ENCODE results near the gene C1QTNF7.

Gene C1QTNF7

GRCh38 chr4:15413010-15413622 is 14.7 kb upstream of the C1QTNF7 start:
- no peak overlapping the region for H3K4me3 ChIP-seq (ENCODE audit: low read length in 2 of 2)
- no peak overlapping the region for H2BK120ac ChIP-seq (ENCODE audit: low read depth, low read length)
- no peaks in the 10 kb centered on the region for H3K79me1 ChIP-seq (ENCODE audit: low read depth, low read length)
- DNase-seq (ENCODE audit: low spot score) = no peak
- H2BK12ac ChIP-seq (ENCODE audit: low read length) = no peak overlapping the region
- no peak overlapping the region for H4K8ac ChIP-seq (ENCODE audit: low read depth, low read length)
- H3K4me1 ChIP-seq (ENCODE audit: control insufficient read depth in 2 of 2, insufficient read depth in 1 of 2, low read depth in 1 of 2, low read length in 2 of 2) = peaks cover 0 to 4% of the 10 kb centered on the region in 2 donors
- no peak overlapping the region for H4K91ac ChIP-seq (ENCODE audit: low read depth, low read length, poor library complexity)
- no peak overlapping the region for H2AFZ ChIP-seq (ENCODE audit: low read length)
- no peak overlapping the region for H3K4ac ChIP-seq (ENCODE audit: low read length)
- no peak overlapping the region for H2BK15ac ChIP-seq (ENCODE audit: low read length)
- no peaks in the 10 kb centered on the region for H3K9me3 ChIP-seq (replicated peaks in 1 of 2; ENCODE audit: control insufficient read depth in 2 of 2, insufficient read depth in 1 of 2, low read depth in 1 of 2, low read length in 2 of 2)
- no peak overlapping the region for H2BK5ac ChIP-seq (ENCODE audit: low read length)
- WGBS, 2 donors (ENCODE audit: extremely low coverage in 2 of 2, insufficient read length in 2 of 2, insufficient replicate concordance in 1 of 2) = no CpG with 5 or more reads among the region's 6 CpGs
- no peak overlapping the region for H3K27ac ChIP-seq (replicated peaks; ENCODE audit: low read length)
- no peaks in the 10 kb centered on the region for H3K36me3 ChIP-seq (replicated peaks in 1 of 2; ENCODE audit: control insufficient read depth in 2 of 2, insufficient read depth in 2 of 2, low read length in 2 of 2)
- no peak overlapping the region for H3K23ac ChIP-seq (ENCODE audit: low read depth, low read length, poor library complexity)
- H2AK5ac ChIP-seq (ENCODE audit: low read depth, low read length) = no peak overlapping the region
- no peak overlapping the region for H3K14ac ChIP-seq (ENCODE audit: low read length)
- H3K18ac ChIP-seq (ENCODE audit: low read length) = no peak overlapping the region
- no peak overlapping the region for H3K4me2 ChIP-seq (ENCODE audit: insufficient read depth, low read length, poor library complexity, severe bottlenecking)
- H3K27me3 ChIP-seq (ENCODE audit: control insufficient read depth in 3 of 3, insufficient read depth in 3 of 3, low read depth in 1 of 3, low read length in 3 of 3) = no peaks in the 10 kb centered on the region
- H3K9ac ChIP-seq (ENCODE audit: low read depth, low read length, poor library complexity) = no peak overlapping the region

GRCh38 chr4:15413623-15414019 is 14.2 kb upstream of the C1QTNF7 start:
- no peak overlapping the region for H2BK15ac ChIP-seq (ENCODE audit: low read length)
- no peak for DNase-seq (ENCODE audit: low spot score)
- H3K79me1 ChIP-seq (ENCODE audit: low read depth, low read length) = no peaks in the 10 kb centered on the region
- H2AFZ ChIP-seq (ENCODE audit: low read length) = no peak overlapping the region
- H3K14ac ChIP-seq (ENCODE audit: low read length) = no peak overlapping the region
- H4K91ac ChIP-seq (ENCODE audit: low read depth, low read length, poor library complexity) = no peak overlapping the region
- no peak overlapping the region for H3K4me3 ChIP-seq (ENCODE audit: low read length in 2 of 2)
- H3K4ac ChIP-seq (ENCODE audit: low read length) = no peak overlapping the region
- no peaks in the 10 kb centered on the region for H3K27me3 ChIP-seq (ENCODE audit: control insufficient read depth in 3 of 3, insufficient read depth in 3 of 3, low read depth in 1 of 3, low read length in 3 of 3)
- no peak overlapping the region for H3K27ac ChIP-seq (replicated peaks; ENCODE audit: low read length)
- no peak overlapping the region for H3K4me2 ChIP-seq (ENCODE audit: insufficient read depth, low read length, poor library complexity, severe bottlenecking)
- no peak overlapping the region for H4K8ac ChIP-seq (ENCODE audit: low read depth, low read length)
- no peak overlapping the region for H3K18ac ChIP-seq (ENCODE audit: low read length)
- H2BK12ac ChIP-seq (ENCODE audit: low read length) = no peak overlapping the region
- no peak overlapping the region for H3K23ac ChIP-seq (ENCODE audit: low read depth, low read length, poor library complexity)
- no CpG with 5 or more reads among the region's 2 CpGs for WGBS, 2 donors (ENCODE audit: extremely low coverage in 2 of 2, insufficient read length in 2 of 2, insufficient replicate concordance in 1 of 2)
- H2BK5ac ChIP-seq (ENCODE audit: low read length) = no peak overlapping the region
- H3K36me3 ChIP-seq (replicated peaks in 1 of 2; ENCODE audit: control insufficient read depth in 2 of 2, insufficient read depth in 2 of 2, low read length in 2 of 2) = no peaks in the 10 kb centered on the region
- H2AK5ac ChIP-seq (ENCODE audit: low read depth, low read length) = no peak overlapping the region
- H3K4me1 ChIP-seq (ENCODE audit: control insufficient read depth in 2 of 2, insufficient read depth in 1 of 2, low read depth in 1 of 2, low read length in 2 of 2) = peaks cover 0 to 4% of the 10 kb centered on the region in 2 donors
- H2BK120ac ChIP-seq (ENCODE audit: low read depth, low read length) = no peak overlapping the region
- no peaks in the 10 kb centered on the region for H3K9me3 ChIP-seq (replicated peaks in 1 of 2; ENCODE audit: control insufficient read depth in 2 of 2, insufficient read depth in 1 of 2, low read depth in 1 of 2, low read length in 2 of 2)
- H3K9ac ChIP-seq (ENCODE audit: low read depth, low read length, poor library complexity) = no peak overlapping the region

- no peak overlapping the region for H3K9ac ChIP-seq (ENCODE audit: low read depth, low read length, poor library complexity)
- H3K4me1 ChIP-seq (ENCODE audit: control insufficient read depth in 2 of 2, insufficient read depth in 1 of 2, low read depth in 1 of 2, low read length in 2 of 2) = peaks cover 0 to 4% of the 10 kb centered on the region in 2 donors
- no peak overlapping the region for H2BK12ac ChIP-seq (ENCODE audit: low read length)
- no peak overlapping the region for H2BK15ac ChIP-seq (ENCODE audit: low read length)
- no peaks in the 10 kb centered on the region for H3K27me3 ChIP-seq (ENCODE audit: control insufficient read depth in 3 of 3, insufficient read depth in 3 of 3, low read depth in 1 of 3, low read length in 3 of 3)
- no peak overlapping the region for H3K4me2 ChIP-seq (ENCODE audit: insufficient read depth, low read length, poor library complexity, severe bottlenecking)
- H3K27ac ChIP-seq (replicated peaks; ENCODE audit: low read length) = no peak overlapping the region
- no peak overlapping the region for H3K18ac ChIP-seq (ENCODE audit: low read length)
- no peak overlapping the region for H4K8ac ChIP-seq (ENCODE audit: low read depth, low read length)
- no CpG with 5 or more reads among the region's 4 CpGs for WGBS, 2 donors (ENCODE audit: extremely low coverage in 2 of 2, insufficient read length in 2 of 2, insufficient replicate concordance in 1 of 2)
- no peak overlapping the region for H2BK120ac ChIP-seq (ENCODE audit: low read depth, low read length)
- H3K9me3 ChIP-seq (replicated peaks in 1 of 2; ENCODE audit: control insufficient read depth in 2 of 2, insufficient read depth in 1 of 2, low read depth in 1 of 2, low read length in 2 of 2) = no peaks in the 10 kb centered on the region
- H2AFZ ChIP-seq (ENCODE audit: low read length) = no peak overlapping the region
- no peak overlapping the region for H3K23ac ChIP-seq (ENCODE audit: low read depth, low read length, poor library complexity)
- DNase-seq (ENCODE audit: low spot score) = no peak
- no peak overlapping the region for H3K4me3 ChIP-seq (ENCODE audit: low read length in 2 of 2)
- H3K14ac ChIP-seq (ENCODE audit: low read length) = no peak overlapping the region
- H3K79me1 ChIP-seq (ENCODE audit: low read depth, low read length) = no peaks in the 10 kb centered on the region
- H2AK5ac ChIP-seq (ENCODE audit: low read depth, low read length) = no peak overlapping the region
- no peak overlapping the region for H2BK5ac ChIP-seq (ENCODE audit: low read length)
- H4K91ac ChIP-seq (ENCODE audit: low read depth, low read length, poor library complexity) = no peak overlapping the region
- no peak overlapping the region for H3K4ac ChIP-seq (ENCODE audit: low read length)
- H3K36me3 ChIP-seq (replicated peaks in 1 of 2; ENCODE audit: control insufficient read depth in 2 of 2, insufficient read depth in 2 of 2, low read length in 2 of 2) = no peaks in the 10 kb centered on the region
Measured at GRCh38 chr4:15414551-15415091, 13.2 kb upstream of the C1QTNF7 start.

GRCh38 chr4:15416357-15417232 is 11.2 kb upstream of the C1QTNF7 start:
- no peak for DNase-seq (ENCODE audit: low spot score)
- Histone ChIP-seq H3K79me1 (ENCODE audit: low read depth, low read length) (no peaks in the 10 kb centered on the region), H2BK5ac (ENCODE audit: low read length) (no peak overlapping the region), H3K18ac (ENCODE audit: low read length) (no peak overlapping the region), H3K9me3 (replicated peaks in 1 of 2; ENCODE audit: control insufficient read depth in 2 of 2, insufficient read depth in 1 of 2, low read depth in 1 of 2, low read length in 2 of 2) (no peaks in the 10 kb centered on the region), H2BK12ac (ENCODE audit: low read length) (no peak overlapping the region), H3K23ac (ENCODE audit: low read depth, low read length, poor library complexity) (no peak overlapping the region), H3K4me3 (ENCODE audit: low read length in 2 of 2) (no peak overlapping the region), H2AFZ (ENCODE audit: low read length) (no peak overlapping the region), H3K4me2 (ENCODE audit: insufficient read depth, low read length, poor library complexity, severe bottlenecking) (no peak overlapping the region), H2AK5ac (ENCODE audit: low read depth, low read length) (no peak overlapping the region), H3K14ac (ENCODE audit: low read length) (no peak overlapping the region), H3K27ac (replicated peaks; ENCODE audit: low read length) (no peak overlapping the region), H3K27me3 (ENCODE audit: control insufficient read depth in 3 of 3, insufficient read depth in 3 of 3, low read depth in 1 of 3, low read length in 3 of 3) (no peaks in the 10 kb centered on the region), H3K4me1 (ENCODE audit: control insufficient read depth in 2 of 2, insufficient read depth in 1 of 2, low read depth in 1 of 2, low read length in 2 of 2) (peaks cover 0 to 11% of the 10 kb centered on the region in 2 donors), H3K4ac (ENCODE audit: low read length) (no peak overlapping the region), H4K8ac (ENCODE audit: low read depth, low read length) (no peak overlapping the region), H4K91ac (ENCODE audit: low read depth, low read length, poor library complexity) (no peak overlapping the region), H2BK15ac (ENCODE audit: low read length) (no peak overlapping the region), H2BK120ac (ENCODE audit: low read depth, low read length) (no peak overlapping the region), H3K36me3 (replicated peaks in 1 of 2; ENCODE audit: control insufficient read depth in 2 of 2, insufficient read depth in 2 of 2, low read length in 2 of 2) (no peaks in the 10 kb centered on the region), H3K9ac (ENCODE audit: low read depth, low read length, poor library complexity) (no peak overlapping the region)
- WGBS, 2 donors (ENCODE audit: extremely low coverage in 2 of 2, insufficient read length in 2 of 2, insufficient replicate concordance in 1 of 2) = no CpG with 5 or more reads among the region's 6 CpGs
